RWPE2 (cell line): Measurements from ENCODE around the gene LAMC3.

Experiments used
- ATAC-seq: fragments of 200-7000 bp; cut with Tn5 transposase; 3 replicates; pipeline ENCODE4 v1.9.1; 2021; ENCODE audit warnings: low read depth
- DNase-seq: peaks from one replicate; pipeline ENCODE4 v3.0.0-alpha.2; 2020; ENCODE audit warnings: low spot score
- H3K27ac ChIP-seq: fragments of 450-650 bp; 2 replicates; pipeline ENCODE4 v1.5.1; 2017; ENCODE audit warnings: mild to moderate bottlenecking; ENCODE audit not compliant: poor library complexity, severe bottlenecking
- H3K27me3 ChIP-seq: fragments of 250-450 bp; sonication (Bioruptor Pico); 2 replicates; pipeline ENCODE4 v1.5.1; 2021; ENCODE audit warnings: mild to moderate bottlenecking, moderate library complexity; ENCODE audit not compliant: insufficient read depth, poor library complexity, severe bottlenecking
- H3K36me3 ChIP-seq: fragments of 250-450 bp; sonication (Bioruptor Pico); 2 replicates; pipeline ENCODE4 v1.5.1; 2020; ENCODE audit warnings: low read depth, mild to moderate bottlenecking, moderate library complexity
- H3K4me1 ChIP-seq: fragments of 250-450 bp; sonication (Bioruptor Pico); 2 replicates; pipeline ENCODE4 v1.5.1; 2021; ENCODE audit warnings: mild to moderate bottlenecking, moderate library complexity; ENCODE audit not compliant: insufficient read depth, poor library complexity, severe bottlenecking
- H3K4me3 ChIP-seq: fragments of 250-450 bp; sonication (Bioruptor Pico); 2 replicates; pipeline ENCODE4 v1.5.1; 2021; ENCODE audit warnings: mild to moderate bottlenecking, moderate library complexity; ENCODE audit not compliant: severe bottlenecking
- H3K9me3 ChIP-seq: fragments of 250-450 bp; sonication (Bioruptor Pico); 2 replicates; pipeline ENCODE4 v1.5.1; 2021; ENCODE audit warnings: mild to moderate bottlenecking, moderate library complexity; ENCODE audit not compliant: severe bottlenecking
- TF ChIP-seq, protein P1 (sequence below): fragments of 450-650 bp; IDR thresholded peaks from one replicate; pipeline ENCODE4 v1.5.1; 2017; ENCODE audit warnings: mild to moderate bottlenecking, moderate library complexity; ENCODE audit not compliant: poor library complexity, severe bottlenecking

Gene LAMC3

DNA sequence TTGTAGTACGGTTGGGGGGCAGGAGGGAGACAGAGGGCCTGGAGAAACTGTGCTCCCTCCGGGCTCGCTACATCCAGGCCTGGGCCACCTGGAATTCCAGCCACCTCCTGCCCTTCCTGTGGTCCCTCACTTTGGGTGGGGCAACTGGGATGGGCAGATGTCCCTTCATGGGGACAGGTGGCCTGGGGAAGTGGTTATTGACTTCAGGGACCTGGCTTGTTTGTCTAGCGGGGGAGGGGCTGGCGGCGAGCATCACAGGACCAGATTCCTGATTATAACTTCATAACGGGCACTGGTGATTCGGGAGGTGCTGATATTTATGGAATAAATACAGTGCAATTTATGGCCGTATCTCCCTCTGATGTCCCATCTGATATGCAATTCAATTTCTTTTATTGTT lies 20.1 kb upstream of the LAMC3 start:
- TF ChIP-seq, protein P1, sequence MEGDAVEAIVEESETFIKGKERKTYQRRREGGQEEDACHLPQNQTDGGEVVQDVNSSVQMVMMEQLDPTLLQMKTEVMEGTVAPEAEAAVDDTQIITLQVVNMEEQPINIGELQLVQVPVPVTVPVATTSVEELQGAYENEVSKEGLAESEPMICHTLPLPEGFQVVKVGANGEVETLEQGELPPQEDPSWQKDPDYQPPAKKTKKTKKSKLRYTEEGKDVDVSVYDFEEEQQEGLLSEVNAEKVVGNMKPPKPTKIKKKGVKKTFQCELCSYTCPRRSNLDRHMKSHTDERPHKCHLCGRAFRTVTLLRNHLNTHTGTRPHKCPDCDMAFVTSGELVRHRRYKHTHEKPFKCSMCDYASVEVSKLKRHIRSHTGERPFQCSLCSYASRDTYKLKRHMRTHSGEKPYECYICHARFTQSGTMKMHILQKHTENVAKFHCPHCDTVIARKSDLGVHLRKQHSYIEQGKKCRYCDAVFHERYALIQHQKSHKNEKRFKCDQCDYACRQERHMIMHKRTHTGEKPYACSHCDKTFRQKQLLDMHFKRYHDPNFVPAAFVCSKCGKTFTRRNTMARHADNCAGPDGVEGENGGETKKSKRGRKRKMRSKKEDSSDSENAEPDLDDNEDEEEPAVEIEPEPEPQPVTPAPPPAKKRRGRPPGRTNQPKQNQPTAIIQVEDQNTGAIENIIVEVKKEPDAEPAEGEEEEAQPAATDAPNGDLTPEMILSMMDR: no peak
- Histone ChIP-seq H3K4me1 (no peaks in the 10 kb centered on the region), H3K36me3 (no peaks in the 10 kb centered on the region), H3K9me3 (peaks cover 10% of the 10 kb centered on the region), H3K4me3 (no peak overlapping the region), H3K27ac (no peak overlapping the region), H3K27me3 (no peaks in the 10 kb centered on the region)
- DNase-seq: no peak
- no peak for ATAC-seq

DNA sequence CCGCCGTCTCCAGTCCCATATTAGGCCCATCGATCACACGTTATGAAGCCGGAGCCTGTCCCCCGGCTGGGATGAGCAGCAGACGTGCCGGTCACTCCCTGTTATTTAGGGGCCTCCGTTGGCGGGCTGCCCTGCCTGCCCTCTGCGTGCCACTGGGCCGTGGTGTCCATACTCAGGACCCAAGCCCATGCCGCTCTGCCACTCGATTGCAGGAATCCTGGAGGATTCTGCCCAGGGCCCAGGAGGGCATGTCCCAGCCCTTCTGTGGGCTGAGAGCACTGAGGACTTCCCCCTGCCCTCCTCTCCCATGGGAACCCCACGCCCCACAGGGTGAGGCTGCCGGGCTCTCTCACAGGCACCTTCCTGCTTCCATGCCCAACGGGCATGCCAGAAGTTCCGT lies 19.6 kb upstream of the LAMC3 start:
- H3K9me3 ChIP-seq: peaks cover 9% of the 10 kb centered on the region
- H3K4me1 ChIP-seq: no peaks in the 10 kb centered on the region
- no peaks in the 10 kb centered on the region for H3K36me3 ChIP-seq
- H3K4me3 ChIP-seq: no peak overlapping the region
- no peak; the same call in 2 of the 3 replicates for ATAC-seq
- no peak overlapping the region for H3K27ac ChIP-seq
- TF ChIP-seq, protein P1: no peak
- H3K27me3 ChIP-seq: no peaks in the 10 kb centered on the region
- no peak for DNase-seq

- Histone ChIP-seq H3K27me3 (no peaks in the 10 kb centered on the region), H3K4me3 (no peak overlapping the region), H3K9me3 (peaks cover 8% of the 10 kb centered on the region), H3K36me3 (no peaks in the 10 kb centered on the region), H3K4me1 (peaks cover 5% of the 10 kb centered on the region), H3K27ac (no peak overlapping the region)
- ATAC-seq (no peak; the same call in 2 of the 3 replicates), DNase-seq (no peak)
- TF ChIP-seq, protein P1: no peak
These were observed 19.1 kb upstream of the LAMC3 start for GRCh38 chr9:130989891-130990290.

DNA sequence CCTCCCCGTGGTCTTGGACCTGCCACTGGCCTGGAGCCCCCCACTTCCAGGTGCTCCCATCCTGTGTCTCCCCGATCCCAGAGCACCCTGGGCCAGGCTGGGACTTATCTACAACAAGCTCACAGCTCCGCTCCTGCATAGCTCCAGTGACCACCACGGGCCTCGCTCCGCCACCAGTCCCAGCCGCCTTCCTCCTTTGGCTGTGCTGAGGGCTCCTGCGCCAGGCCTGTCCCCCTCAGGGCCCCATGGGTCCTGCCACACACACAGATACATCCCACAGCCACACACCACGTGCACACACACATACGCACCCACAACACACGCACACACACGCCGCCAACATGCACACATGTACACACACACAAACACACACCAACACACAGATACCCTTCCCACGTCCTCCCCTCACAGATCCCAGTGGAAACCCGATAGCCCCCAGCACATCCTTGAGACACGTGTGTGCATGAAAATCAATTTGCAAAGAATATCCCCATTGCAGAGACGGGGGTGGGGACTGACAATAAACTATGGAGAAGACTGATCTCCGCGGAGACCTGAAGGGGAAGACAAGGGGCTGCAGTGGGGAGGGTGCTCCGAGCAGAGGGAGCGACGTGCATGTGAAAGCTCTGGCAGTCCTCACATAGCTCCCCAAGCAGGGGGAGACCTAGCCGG lies 18.5 kb upstream of the LAMC3 start:
- Histone ChIP-seq H3K36me3 (no peaks in the 10 kb centered on the region), H3K27ac (no peak overlapping the region), H3K27me3 (no peaks in the 10 kb centered on the region), H3K9me3 (peaks cover 10% of the 10 kb centered on the region), H3K4me3 (no peak overlapping the region), H3K4me1 (peaks cover 11% of the 10 kb centered on the region)
- TF ChIP-seq, protein P1: no peak
- DNase-seq (no peak), ATAC-seq (no peak)
